ENCODE results near the gene CD3E. TPM values are rescaled to one million over a fixed set of nuclear protein-coding genes. Genes with fewer than 3 reads are reported as not detected.

CD3E gene
- total and polyA plus RNA-seq, 9 of the 15 experiments (the other 6 are each of a cell fraction or from before 2014, with no cell fraction given): 0.07 to 0.62 (median 0.19) TPM; not detected in 5

DNA sequence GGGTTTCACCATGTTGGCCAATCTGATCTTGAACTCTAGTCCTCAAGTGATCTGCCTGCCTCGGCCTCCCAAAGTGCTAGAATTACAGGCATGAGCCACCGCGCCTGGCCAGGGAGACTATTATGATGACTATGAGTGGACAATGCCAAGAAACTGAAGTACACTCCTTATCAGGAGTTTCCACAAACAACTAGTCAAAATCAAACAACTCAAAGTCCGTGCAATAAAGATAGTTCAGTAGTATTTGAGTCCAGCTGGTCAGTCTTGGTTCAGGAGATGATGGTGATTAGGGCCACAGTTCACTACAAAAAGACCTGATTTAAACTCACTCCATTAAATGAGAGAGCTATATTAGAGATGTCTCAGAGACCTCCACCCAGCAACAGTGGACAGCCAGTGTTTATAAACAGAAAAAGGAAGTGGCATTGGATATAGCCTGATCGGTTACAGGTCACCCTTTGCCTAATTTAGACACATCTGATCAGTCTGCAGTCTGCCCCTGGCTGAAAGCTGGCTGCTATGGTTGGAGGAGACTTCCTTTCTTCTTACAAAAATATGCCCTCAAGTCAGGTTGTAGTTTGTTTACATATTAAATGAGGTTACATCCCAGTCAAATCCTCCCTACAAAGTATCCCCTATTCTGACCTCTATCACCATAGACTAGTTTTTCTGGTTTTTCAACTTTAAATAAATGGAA, 17.0 kb downstream of the CD3E start:
- no peak for FAIRE-seq
- no peak overlapping the region for H3K4me2 ChIP-seq (ENCODE audit: insufficient read depth, low read length)
- TF ChIP-seq ZNF282 (CRISPR knock-in tag; IDR thresholded peaks at IDR 0.05): no peak
- no peak for TF ChIP-seq ZNF23 (CRISPR knock-in tag; IDR thresholded peaks at IDR 0.05)
- no peak for TF ChIP-seq FOXK2 (conservative IDR thresholded peaks at IDR 0.05 in 1 of 2, IDR thresholded peaks at IDR 0.05 in 1 of 2; ENCODE audit: low read depth in 2 of 2)
- TF ChIP-seq TSC22D4 (tag; IDR thresholded peaks at IDR 0.05): no peak
- TF ChIP-seq TCFL5 (CRISPR knock-in tag; conservative IDR thresholded peaks at IDR 0.05): no peak
- TF ChIP-seq DPF2 (IDR thresholded peaks at IDR 0.05): no peak
- no peak for TF ChIP-seq ZNF699 (CRISPR knock-in tag; IDR thresholded peaks at IDR 0.05; ENCODE audit: insufficient replicate concordance)
- TF ChIP-seq TBL1XR1 (IDR thresholded peaks at IDR 0.05; ENCODE audit: low read length in 2 of 2): no peak
- no peak for TF ChIP-seq ZBTB8A (IDR thresholded peaks at IDR 0.05; ENCODE audit: partially characterized antibody)
- TF ChIP-seq ARHGAP35 (IDR thresholded peaks at IDR 0.05; ENCODE audit: partially characterized antibody): no peak
- TF ChIP-seq CBX1 (IDR thresholded peaks at IDR 0.05; ENCODE audit: low read depth): no peak
- TF ChIP-seq POLR2G (IDR thresholded peaks at IDR 0.05; ENCODE audit: low read depth, low read length): no peak
- no peak for TF ChIP-seq ELF4 (CRISPR knock-in tag; IDR thresholded peaks at IDR 0.05)
- peak; percentile 56; the same call in 1 of the 2 replicates for TF ChIP-seq CBFA2T3 (IDR thresholded peaks at IDR 0.05)
- no peak for TF ChIP-seq ELF2 (CRISPR knock-in tag; IDR thresholded peaks at IDR 0.05)
- no peak for TF ChIP-seq VEZF1 (CRISPR knock-in tag; IDR thresholded peaks at IDR 0.05)
- TF ChIP-seq, protein P1, sequence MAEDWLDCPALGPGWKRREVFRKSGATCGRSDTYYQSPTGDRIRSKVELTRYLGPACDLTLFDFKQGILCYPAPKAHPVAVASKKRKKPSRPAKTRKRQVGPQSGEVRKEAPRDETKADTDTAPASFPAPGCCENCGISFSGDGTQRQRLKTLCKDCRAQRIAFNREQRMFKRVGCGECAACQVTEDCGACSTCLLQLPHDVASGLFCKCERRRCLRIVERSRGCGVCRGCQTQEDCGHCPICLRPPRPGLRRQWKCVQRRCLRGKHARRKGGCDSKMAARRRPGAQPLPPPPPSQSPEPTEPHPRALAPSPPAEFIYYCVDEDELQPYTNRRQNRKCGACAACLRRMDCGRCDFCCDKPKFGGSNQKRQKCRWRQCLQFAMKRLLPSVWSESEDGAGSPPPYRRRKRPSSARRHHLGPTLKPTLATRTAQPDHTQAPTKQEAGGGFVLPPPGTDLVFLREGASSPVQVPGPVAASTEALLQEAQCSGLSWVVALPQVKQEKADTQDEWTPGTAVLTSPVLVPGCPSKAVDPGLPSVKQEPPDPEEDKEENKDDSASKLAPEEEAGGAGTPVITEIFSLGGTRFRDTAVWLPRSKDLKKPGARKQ (CRISPR knock-in tag; IDR thresholded peaks at IDR 0.05): no peak
- TF ChIP-seq CTBP1 (IDR thresholded peaks at IDR 0.05; ENCODE audit: borderline replicate concordance): no peak
- TF ChIP-seq FOS (IDR thresholded peaks at IDR 0.05; ENCODE audit: extremely low read depth, insufficient read length): no peak
- TF ChIP-seq ZNF584 (CRISPR knock-in tag; IDR thresholded peaks at IDR 0.05; ENCODE audit: low read depth): no peak
- no peak for TF ChIP-seq CEBPB (tag; IDR thresholded peaks at IDR 0.05)
- TF ChIP-seq ESRRB (CRISPR knock-in tag; IDR thresholded peaks at IDR 0.05; ENCODE audit: borderline replicate concordance): no peak
- 0 out of 4 replicates have a peak, but pooled peaks have one; percentile 26 to 40 for TF ChIP-seq KDM1A (IDR thresholded peaks at IDR 0.05)

More for the DNA sequence above, 17.0 kb downstream of the CD3E start:
- Histone ChIP-seq H3K27me3 (ENCODE audit: control insufficient read depth in 2 of 2, insufficient read depth in 2 of 2, low read length in 2 of 2) (no peaks in the 10 kb centered on the region), H2AFZ (ENCODE audit: low read depth, low read length) (no peak overlapping the region), H3K9me3 (replicated peaks; ENCODE audit: control insufficient read depth, insufficient read depth, low read depth, low read length) (no peaks in the 10 kb centered on the region), H3K4me1 (replicated peaks in 1 of 2; ENCODE audit: control insufficient read depth in 2 of 2, insufficient read depth in 2 of 2, low read length in 2 of 2) (peaks cover 17 to 33% of the 10 kb centered on the region in 2 experiments), H3K9me1 (ENCODE audit: control insufficient read depth, insufficient read depth, low read length) (no peaks in the 10 kb centered on the region), H3K9ac (ENCODE audit: insufficient read depth in 1 of 2, low read depth in 2 of 2, low read length in 2 of 2) (no peak overlapping the region), H3K27ac (ENCODE audit: extremely low read depth, low read depth, low read length) (no peak overlapping the region), H3K4me3 (no peak overlapping the region), H3K79me2 (ENCODE audit: control insufficient read depth, insufficient read depth, low read length) (no peaks in the 10 kb centered on the region), H3K36me3 (ENCODE audit: control insufficient read depth, insufficient read depth, low read length) (no peaks in the 10 kb centered on the region), H4K20me1 (replicated peaks; ENCODE audit: control insufficient read depth, insufficient read depth, low read length) (no peaks in the 10 kb centered on the region)
- ATAC-seq (no peak), DNase-seq (ENCODE audit: extremely low read depth in 1 of 4, low spot score in 3 of 4) (no peak)
- in situ Hi-C loops (cut with MboI) (no loop called here), intact Hi-C loops (cut with micrococcal nuclease) (no loop called here)
- no TSS peak for BruUV-seq (replicated peaks)
- WGBS (ENCODE audit: insufficient coverage, low coverage, missing lambda C conversion rate): 16% methylated on average over 5 of the region's 5 CpGs
- ChIA-PET CTCF (ENCODE audit: low intra/inter-chr PET ratio) (no interaction called here), POLR2A (interaction anchor here (0.6 kb wide), 1 partner anchor 238 kb away, joined by 3 read pairs; no protein-coding TSS in a partner anchor)

All from K562 (cell line).